GM12878 (cell line): ENCODE data around the gene PLBD1. TPM values are rescaled to one million over a fixed set of nuclear protein-coding genes. Genes with fewer than 3 reads are reported as not detected.

Experiments used
- ATAC-seq: fragments of 200-7000 bp; cut with Tn5 transposase; 3 replicates; pipeline ENCODE4 v1.9.1; 2020; ENCODE audit warnings: mild to moderate bottlenecking, moderate library complexity
- BruUV-seq: library from RNA; stranded (reverse); fragments of 400-500 nt; replicated peaks from 2 replicates; lab custom pipeline; 2021; lab: Mats Ljungman, UMichigan
- CTCF ChIA-PET: fragments of 300-600 bp; sonication (Branson Sonifier 250); formaldehyde crosslinking; extraction: SDS; loops from one replicate; lab custom pipeline; 2021; ENCODE audit warnings: inconsistent platforms; lab: Yijun Ruan, JAX
- POLR2A ChIA-PET: fragments of 350-600 bp; formaldehyde crosslinking; extraction: SDS; loops from one replicate; lab custom pipeline; 2021; ENCODE audit warnings: inconsistent platforms; lab: Charles Lee
- RAD21 ChIA-PET: fragments of 300-600 bp; sonication (Branson Sonifier 250); formaldehyde crosslinking; loops from one replicate; lab custom pipeline; 2023; ENCODE audit warnings: antibody characterized with exemption; ENCODE audit not compliant: unreplicated experiment; lab: Charles Lee
- SMC1A ChIA-PET: fragments of 300-600 bp; sonication (Branson Sonifier 250); formaldehyde crosslinking; loops from one replicate; lab custom pipeline; 2023; ENCODE audit not compliant: unreplicated experiment, uncharacterized antibody; lab: Charles Lee
- DNase-seq: peaks from one replicate; pipeline ENCODE4 v3.0.0-alpha.2; 2011; ENCODE audit warnings: low read depth, low spot score
- FAIRE-seq: peaks from 3 replicates; lab custom pipeline; 2011; peaks lifted over from hg19 to GRCh38; lab: Jason Lieb, UNC
- H2AFZ ChIP-seq: 2 replicates; pipeline ENCODE4 v1.6.0; 2011; ENCODE audit warnings: low read depth, low read length, control low read depth; ENCODE audit not compliant: control insufficient read depth
- H3K27ac ChIP-seq: 2 replicates; pipeline ENCODE4 v1.5.1; 2011; ENCODE audit warnings: control low read depth; ENCODE audit not compliant: control insufficient read depth, insufficient read depth
- H3K27me3 ChIP-seq, 2 experiments: replicated peaks in 1 of 2; 2 replicates each; pipeline versions ENCODE4 v1.6.0 to v1.6.1; 2011; ENCODE audit warnings: low read length in 1 of 2; ENCODE audit not compliant: control insufficient read depth in 2 of 2, insufficient read depth in 2 of 2
- H3K36me3 ChIP-seq, 2 experiments: 2 replicates each; pipeline ENCODE4 v1.5.1; 2011; ENCODE audit warnings: low read length in 1 of 2; ENCODE audit not compliant: control insufficient read depth in 2 of 2, insufficient read depth in 2 of 2
- H3K4me1 ChIP-seq: 2 replicates; pipeline ENCODE4 v1.6.1; 2011; ENCODE audit warnings: mild to moderate bottlenecking, low read length, moderate library complexity, mixed read lengths; ENCODE audit not compliant: control insufficient read depth, insufficient read depth
- H3K4me2 ChIP-seq: 2 replicates; pipeline ENCODE4 v1.6.0; 2011; ENCODE audit warnings: control low read depth; ENCODE audit not compliant: control insufficient read depth, insufficient read depth
- H3K4me3 ChIP-seq: fragments of 200-600 bp; sonication (generic); 2 replicates; pipeline ENCODE4 v1.5.1; 2016
- H3K79me2 ChIP-seq: 2 replicates; pipeline ENCODE4 v1.6.0; 2011; ENCODE audit warnings: low read length; ENCODE audit not compliant: control insufficient read depth, insufficient read depth
- H3K9ac ChIP-seq: 2 replicates; pipeline ENCODE4 v1.8.0; 2011; ENCODE audit warnings: low read length, control low read depth, mixed read lengths; ENCODE audit not compliant: control insufficient read depth, insufficient read depth
- H3K9me3 ChIP-seq: replicated peaks from 3 replicates; pipeline ENCODE4 v1.5.1; 2011; ENCODE audit warnings: mild to moderate bottlenecking, low read length; ENCODE audit not compliant: control insufficient read depth, insufficient read depth
- H4K20me1 ChIP-seq: 2 replicates; pipeline ENCODE4 v1.6.0; 2011; ENCODE audit not compliant: control insufficient read depth, insufficient read depth
- BACH1 ChIP-seq: fragments of 450-650 bp; IDR thresholded peaks from 2 replicates; pipeline ENCODE4 v1.6.1; 2017; ENCODE audit warnings: mild to moderate bottlenecking, borderline replicate concordance
- NBN ChIP-seq: fragments of 450-650 bp; IDR thresholded peaks from 2 replicates; pipeline ENCODE4 v1.6.1; 2016
- PKNOX1 ChIP-seq: fragments of 450-650 bp; IDR thresholded peaks from 2 replicates; pipeline ENCODE4 v1.6.1; 2016; ENCODE audit warnings: mild to moderate bottlenecking
- RAD21 ChIP-seq: IDR thresholded peaks from 2 replicates; pipeline ENCODE4 v1.6.1; 2011; ENCODE audit warnings: mild to moderate bottlenecking, low read depth, low read length, moderate library complexity; ENCODE audit not compliant: insufficient read depth
- SPI1 ChIP-seq: IDR thresholded peaks from 2 replicates; pipeline ENCODE4 v1.6.1; 2011; ENCODE audit warnings: low read depth, mild to moderate bottlenecking, low read length, moderate library complexity, borderline replicate concordance; ENCODE audit not compliant: insufficient read depth
- WGBS: methylation state at CpG from one replicate; pipeline ENCODE4 v1.1.6; 2016; ENCODE audit warnings: low lambda C conversion rate; ENCODE audit not compliant: insufficient replicate concordance, insufficient coverage; ENCODE audit errors: missing lambda C conversion rate; 5-methylcytosine and 5-hydroxymethylcytosine counted together
- in situ Hi-C: fragments of 300-500 bp; cut with MboI; formaldehyde crosslinking; loops from 9 replicates; pipeline ENCODE4 v1.14.3; 2018; ENCODE audit warnings: mixed read lengths
- intact Hi-C: fragments of 100-400 bp; cut with micrococcal nuclease; formaldehyde crosslinking; loops from one replicate; pipeline ENCODE4 v1.14.2; 2022; ENCODE audit not compliant: unreplicated experiment
- polyA plus RNA-seq, 11 experiments: library from polyadenylated mRNA; depleted of rRNA in 4 of 11; unstranded in 6 of 11; stranded (reverse) in 5 of 11; fragments of >200 nt; fragmentation: Nextera tagmentation in 4 of 11; fragmentation: Illumina TruSeq in 1 of 11; extraction: Ambion mirVana in 4 of 11; extraction: Trizol in 1 of 11; gene quantifications; 1 replicate in 1 of 11; 2 replicates in 10 of 11; pipeline versions ENCODE4 v1.2.1 to v1.2.3, GENCODE V29; 2011 to 2016; ENCODE audit warnings: inconsistent platforms in 2 of 11, missing spikeins in 2 of 11, low read depth in 1 of 11
- total RNA-seq, 4 experiments: library from RNA; depleted of rRNA in 3 of 4; stranded (reverse); fragments of >200 nt in 3 of 4; fragmentation: Illumina TruSeq in 1 of 4; extraction: Trizol in 1 of 4; gene quantifications; 2 replicates each; pipeline versions ENCODE4 v1.2.1 to v1.2.3, GENCODE V29; 2013 to 2021
- TF ChIP-seq, protein P1 (sequence below): IDR thresholded peaks from 2 replicates; pipeline ENCODE4 v1.6.1; 2011; ENCODE audit warnings: borderline replicate concordance, low read depth, mild to moderate bottlenecking, moderate library complexity, mixed read lengths, low read length; ENCODE audit not compliant: insufficient read depth; ENCODE audit errors: extremely low read length

PLBD1 gene
- total and polyA plus RNA-seq, 10 of the 15 experiments (the other 5 are each of a cell fraction or from before 2014, with no cell fraction given) = 0.19 to 0.54 (median 0.27) TPM; not detected in 1

GRCh38 chr12:14514154-14514842 lies 53.4 kb downstream of the PLBD1 start (continued):
- TF ChIP-seq, protein P1, sequence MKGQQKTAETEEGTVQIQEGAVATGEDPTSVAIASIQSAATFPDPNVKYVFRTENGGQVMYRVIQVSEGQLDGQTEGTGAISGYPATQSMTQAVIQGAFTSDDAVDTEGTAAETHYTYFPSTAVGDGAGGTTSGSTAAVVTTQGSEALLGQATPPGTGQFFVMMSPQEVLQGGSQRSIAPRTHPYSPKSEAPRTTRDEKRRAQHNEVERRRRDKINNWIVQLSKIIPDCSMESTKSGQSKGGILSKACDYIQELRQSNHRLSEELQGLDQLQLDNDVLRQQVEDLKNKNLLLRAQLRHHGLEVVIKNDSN = no peak
- TF ChIP-seq BACH1 (no peak), RAD21 (peak; percentile 79)

DNA sequence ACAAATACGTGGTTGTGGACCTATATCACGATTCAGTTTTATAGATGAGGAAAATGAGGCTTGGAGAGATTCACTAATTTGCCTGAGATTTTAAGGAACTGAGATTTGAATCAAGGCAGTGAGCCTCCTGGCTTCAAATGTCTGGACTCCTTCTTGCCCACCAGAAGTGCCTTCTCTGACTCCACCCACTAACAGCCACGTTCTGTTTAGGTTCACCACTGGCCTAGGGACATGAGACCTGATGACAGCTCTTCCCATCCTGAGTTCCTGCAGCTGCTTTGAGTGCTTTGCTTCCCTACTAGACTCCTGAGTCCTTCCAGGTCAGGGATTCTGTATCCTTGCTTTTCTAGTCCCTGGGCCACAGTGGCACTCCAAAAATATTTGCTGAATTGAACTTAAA lies 57.1 kb downstream of the PLBD1 start:
- WGBS = 20% methylated on average over 3 of the region's 3 CpGs
- CTCF ChIA-PET = interaction anchor here (1.1 kb wide), 1 partner anchor 207 kb away, joined by 4 read pairs; no protein-coding TSS in a partner anchor
- H3K4me1 ChIP-seq = no peaks in the 10 kb centered on the region
- no peak overlapping the region for H2AFZ ChIP-seq
- SMC1A ChIA-PET = interaction anchor here (0.6 kb wide), 1 partner anchor 134 kb away, joined by 3 read pairs; no protein-coding TSS in a partner anchor
- RAD21 ChIA-PET = no interaction called here
- FAIRE-seq (no peak), DNase-seq (no peak), ATAC-seq (peak; percentile 36; the same call in 2 of the 3 replicates)
- intact Hi-C loops = loop anchor here (5.0 kb wide), 1 partner anchor 152 kb away; no protein-coding TSS in a partner anchor
- in situ Hi-C loops = no loop called here
- no peak overlapping the region for H3K27ac ChIP-seq
- H3K4me3 ChIP-seq = no peak overlapping the region
- TF ChIP-seq NBN = no peak
- peak; percentile 29; the same call in 1 of the 2 replicates for TF ChIP-seq SPI1
- TF ChIP-seq PKNOX1 = no peak
- H3K9ac ChIP-seq = no peak overlapping the region
- no peak overlapping the region for H3K4me2 ChIP-seq
- BruUV-seq = no TSS peak
- H3K9me3 ChIP-seq = no peaks in the 10 kb centered on the region
- H4K20me1 ChIP-seq = no peaks in the 10 kb centered on the region
- no peaks in the 10 kb centered on the region for H3K27me3 ChIP-seq
- no peaks in the 10 kb centered on the region for H3K79me2 ChIP-seq
- no peaks in the 10 kb centered on the region for H3K36me3 ChIP-seq
- POLR2A ChIA-PET = no interaction called here
